ENCODE results near the gene TMEM270. TPM values are rescaled to one million over a fixed set of nuclear protein-coding genes. Genes with fewer than 3 reads are reported as not detected.

TMEM270 gene
- total and polyA plus RNA-seq, 2 of the 8 experiments (the other 6 are each of a cell fraction or from before 2014, with no cell fraction given): 0.26 TPM; not detected in 1

- TF ChIP-seq, protein P1, sequence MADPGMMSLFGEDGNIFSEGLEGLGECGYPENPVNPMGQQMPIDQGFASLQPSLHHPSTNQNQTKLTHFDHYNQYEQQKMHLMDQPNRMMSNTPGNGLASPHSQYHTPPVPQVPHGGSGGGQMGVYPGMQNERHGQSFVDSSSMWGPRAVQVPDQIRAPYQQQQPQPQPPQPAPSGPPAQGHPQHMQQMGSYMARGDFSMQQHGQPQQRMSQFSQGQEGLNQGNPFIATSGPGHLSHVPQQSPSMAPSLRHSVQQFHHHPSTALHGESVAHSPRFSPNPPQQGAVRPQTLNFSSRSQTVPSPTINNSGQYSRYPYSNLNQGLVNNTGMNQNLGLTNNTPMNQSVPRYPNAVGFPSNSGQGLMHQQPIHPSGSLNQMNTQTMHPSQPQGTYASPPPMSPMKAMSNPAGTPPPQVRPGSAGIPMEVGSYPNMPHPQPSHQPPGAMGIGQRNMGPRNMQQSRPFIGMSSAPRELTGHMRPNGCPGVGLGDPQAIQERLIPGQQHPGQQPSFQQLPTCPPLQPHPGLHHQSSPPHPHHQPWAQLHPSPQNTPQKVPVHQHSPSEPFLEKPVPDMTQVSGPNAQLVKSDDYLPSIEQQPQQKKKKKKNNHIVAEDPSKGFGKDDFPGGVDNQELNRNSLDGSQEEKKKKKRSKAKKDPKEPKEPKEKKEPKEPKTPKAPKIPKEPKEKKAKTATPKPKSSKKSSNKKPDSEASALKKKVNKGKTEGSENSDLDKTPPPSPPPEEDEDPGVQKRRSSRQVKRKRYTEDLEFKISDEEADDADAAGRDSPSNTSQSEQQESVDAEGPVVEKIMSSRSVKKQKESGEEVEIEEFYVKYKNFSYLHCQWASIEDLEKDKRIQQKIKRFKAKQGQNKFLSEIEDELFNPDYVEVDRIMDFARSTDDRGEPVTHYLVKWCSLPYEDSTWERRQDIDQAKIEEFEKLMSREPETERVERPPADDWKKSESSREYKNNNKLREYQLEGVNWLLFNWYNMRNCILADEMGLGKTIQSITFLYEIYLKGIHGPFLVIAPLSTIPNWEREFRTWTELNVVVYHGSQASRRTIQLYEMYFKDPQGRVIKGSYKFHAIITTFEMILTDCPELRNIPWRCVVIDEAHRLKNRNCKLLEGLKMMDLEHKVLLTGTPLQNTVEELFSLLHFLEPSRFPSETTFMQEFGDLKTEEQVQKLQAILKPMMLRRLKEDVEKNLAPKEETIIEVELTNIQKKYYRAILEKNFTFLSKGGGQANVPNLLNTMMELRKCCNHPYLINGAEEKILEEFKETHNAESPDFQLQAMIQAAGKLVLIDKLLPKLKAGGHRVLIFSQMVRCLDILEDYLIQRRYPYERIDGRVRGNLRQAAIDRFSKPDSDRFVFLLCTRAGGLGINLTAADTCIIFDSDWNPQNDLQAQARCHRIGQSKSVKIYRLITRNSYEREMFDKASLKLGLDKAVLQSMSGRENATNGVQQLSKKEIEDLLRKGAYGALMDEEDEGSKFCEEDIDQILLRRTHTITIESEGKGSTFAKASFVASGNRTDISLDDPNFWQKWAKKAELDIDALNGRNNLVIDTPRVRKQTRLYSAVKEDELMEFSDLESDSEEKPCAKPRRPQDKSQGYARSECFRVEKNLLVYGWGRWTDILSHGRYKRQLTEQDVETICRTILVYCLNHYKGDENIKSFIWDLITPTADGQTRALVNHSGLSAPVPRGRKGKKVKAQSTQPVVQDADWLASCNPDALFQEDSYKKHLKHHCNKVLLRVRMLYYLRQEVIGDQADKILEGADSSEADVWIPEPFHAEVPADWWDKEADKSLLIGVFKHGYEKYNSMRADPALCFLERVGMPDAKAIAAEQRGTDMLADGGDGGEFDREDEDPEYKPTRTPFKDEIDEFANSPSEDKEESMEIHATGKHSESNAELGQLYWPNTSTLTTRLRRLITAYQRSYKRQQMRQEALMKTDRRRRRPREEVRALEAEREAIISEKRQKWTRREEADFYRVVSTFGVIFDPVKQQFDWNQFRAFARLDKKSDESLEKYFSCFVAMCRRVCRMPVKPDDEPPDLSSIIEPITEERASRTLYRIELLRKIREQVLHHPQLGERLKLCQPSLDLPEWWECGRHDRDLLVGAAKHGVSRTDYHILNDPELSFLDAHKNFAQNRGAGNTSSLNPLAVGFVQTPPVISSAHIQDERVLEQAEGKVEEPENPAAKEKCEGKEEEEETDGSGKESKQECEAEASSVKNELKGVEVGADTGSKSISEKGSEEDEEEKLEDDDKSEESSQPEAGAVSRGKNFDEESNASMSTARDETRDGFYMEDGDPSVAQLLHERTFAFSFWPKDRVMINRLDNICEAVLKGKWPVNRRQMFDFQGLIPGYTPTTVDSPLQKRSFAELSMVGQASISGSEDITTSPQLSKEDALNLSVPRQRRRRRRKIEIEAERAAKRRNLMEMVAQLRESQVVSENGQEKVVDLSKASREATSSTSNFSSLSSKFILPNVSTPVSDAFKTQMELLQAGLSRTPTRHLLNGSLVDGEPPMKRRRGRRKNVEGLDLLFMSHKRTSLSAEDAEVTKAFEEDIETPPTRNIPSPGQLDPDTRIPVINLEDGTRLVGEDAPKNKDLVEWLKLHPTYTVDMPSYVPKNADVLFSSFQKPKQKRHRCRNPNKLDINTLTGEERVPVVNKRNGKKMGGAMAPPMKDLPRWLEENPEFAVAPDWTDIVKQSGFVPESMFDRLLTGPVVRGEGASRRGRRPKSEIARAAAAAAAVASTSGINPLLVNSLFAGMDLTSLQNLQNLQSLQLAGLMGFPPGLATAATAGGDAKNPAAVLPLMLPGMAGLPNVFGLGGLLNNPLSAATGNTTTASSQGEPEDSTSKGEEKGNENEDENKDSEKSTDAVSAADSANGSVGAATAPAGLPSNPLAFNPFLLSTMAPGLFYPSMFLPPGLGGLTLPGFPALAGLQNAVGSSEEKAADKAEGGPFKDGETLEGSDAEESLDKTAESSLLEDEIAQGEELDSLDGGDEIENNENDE (IDR thresholded peaks at IDR 0.05; ENCODE audit: insufficient replicate concordance, low read length): no peak
- TF ChIP-seq RAD21 (IDR thresholded peaks at IDR 0.05 in 1 of 2, conservative IDR thresholded peaks at IDR 0.05 in 1 of 2; ENCODE audit: low read depth in 2 of 2, low read length in 2 of 2): no peak
Observed at GRCh38 chr7:73870041-73870492, 9.1 kb downstream of the TMEM270 start (continued).
